NCI-H526 treated with DMSO at 0.1 percent for 48 hours (cell line): ENCODE data around the gene GPATCH3.
A peak's percentile ranks its signal among the peaks of the same experiment; 100 is the strongest.
"Not testable (repeated sequence)": the region's sequence is repeated elsewhere in the genome, so short reads cannot be mapped to it uniquely, and the experiment has no call there.

Experiments used
- DNase-seq: peaks from one replicate; lab custom pipeline; 2025; lab: John Stamatoyannopoulos, UW

Gene GPATCH3

GRCh38 chr1:26900001-26900814 is at the start of gene GPATCH3:
TSS of gene GPATCH3 (minus strand) at chr1:26900467. CDS start at chr1:26900442, 25 bp downstream.
- DNase-seq = peak; percentile 84

DNA sequence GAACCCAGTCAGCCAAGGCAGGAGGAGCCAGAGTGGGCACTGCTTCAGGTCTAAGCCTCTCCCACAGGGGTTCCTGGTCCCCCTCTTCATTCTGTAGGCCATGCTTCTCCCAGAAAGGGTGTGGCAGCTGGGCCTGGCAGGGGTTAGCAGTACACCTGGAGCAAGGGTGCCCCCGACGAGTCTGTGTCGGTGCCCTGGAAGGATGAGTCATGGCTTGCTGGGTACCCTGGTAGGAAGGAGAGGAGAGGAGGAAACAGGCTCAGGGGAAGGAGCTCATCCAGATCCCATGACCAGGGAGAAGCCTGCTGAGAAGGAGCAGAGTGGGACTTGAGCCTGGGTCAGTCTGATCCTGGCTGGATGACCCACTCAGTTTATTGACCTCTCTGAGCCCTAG is 49.7 kb upstream of the GPATCH3 start:
- no peak for DNase-seq

DNA sequence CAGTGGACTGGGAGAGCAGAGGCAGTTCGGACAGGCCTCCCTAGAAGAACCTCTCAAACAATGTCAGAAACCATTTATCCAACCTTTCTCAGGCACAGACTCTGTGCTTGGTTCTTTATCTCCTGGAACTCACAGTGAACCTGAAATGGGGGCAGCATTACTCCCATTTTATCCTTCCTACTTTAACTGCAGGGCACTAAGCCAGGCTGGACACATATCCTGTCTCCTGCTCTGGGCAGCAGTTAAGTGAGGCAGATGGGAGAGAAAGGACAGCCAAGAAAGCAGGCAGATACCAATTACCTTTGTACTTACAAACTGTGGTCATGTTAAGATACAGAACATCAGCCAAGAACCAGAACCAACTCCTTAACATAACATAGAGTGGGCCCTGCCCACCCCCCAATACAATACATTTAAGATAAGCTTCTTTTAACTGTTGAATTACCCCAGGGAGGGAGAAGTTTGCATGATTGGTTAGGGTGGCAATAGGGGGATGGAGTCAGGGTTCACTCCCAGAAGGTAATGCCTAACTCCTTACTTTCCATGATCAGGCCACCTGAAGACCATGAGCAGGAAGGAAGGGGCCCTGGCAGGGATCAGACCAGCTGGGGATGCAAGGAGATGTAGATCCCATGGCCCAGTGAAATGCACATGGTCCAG is 49.1 kb upstream of the GPATCH3 start:
- DNase-seq = no peak

DNA sequence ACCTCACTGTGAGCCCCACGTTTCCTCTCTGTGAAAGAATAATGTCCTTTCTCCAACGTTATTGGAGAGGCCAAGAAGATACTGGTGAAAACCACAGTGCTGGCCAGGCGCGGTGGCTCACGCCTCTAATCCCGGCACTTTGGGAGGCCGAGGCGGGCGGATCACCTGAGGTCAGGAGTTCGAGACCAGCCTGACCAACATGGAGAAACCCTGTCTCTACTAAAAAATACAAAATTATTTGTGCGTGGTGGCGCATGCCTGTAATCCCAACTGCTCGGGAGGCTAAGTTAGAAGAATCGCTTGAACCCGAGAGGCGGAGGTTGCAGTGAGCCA is 48.4 kb upstream of the GPATCH3 start:
- not testable (repeated sequence) for DNase-seq

- DNase-seq = no peak
These were observed 46.0 kb upstream of the GPATCH3 start for GRCh38 chr1:26946270-26946669.

- no peak for DNase-seq
These were observed 45.5 kb upstream of the GPATCH3 start for GRCh38 chr1:26945728-26946127.

DNA sequence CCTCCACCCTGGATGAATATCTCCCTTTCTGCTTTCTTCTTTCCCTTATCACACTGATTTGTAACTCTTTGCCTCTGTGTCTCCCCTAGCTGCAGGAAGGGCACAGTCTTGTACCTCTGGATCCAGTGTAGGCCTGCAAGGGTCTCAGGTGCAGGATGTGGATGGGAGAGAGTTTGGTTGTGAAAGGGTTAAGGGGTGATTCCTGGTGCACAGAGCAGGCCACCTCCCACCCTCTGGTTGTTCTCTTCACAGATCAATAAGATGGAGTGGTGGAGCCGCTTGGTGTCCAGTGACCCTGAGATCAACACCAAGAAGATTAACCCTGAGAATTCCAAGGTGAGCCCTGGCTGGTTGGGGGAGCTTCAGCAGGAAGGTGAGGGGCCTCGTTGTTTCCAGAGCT is 44.9 kb upstream of the GPATCH3 start:
- no peak for DNase-seq

DNA sequence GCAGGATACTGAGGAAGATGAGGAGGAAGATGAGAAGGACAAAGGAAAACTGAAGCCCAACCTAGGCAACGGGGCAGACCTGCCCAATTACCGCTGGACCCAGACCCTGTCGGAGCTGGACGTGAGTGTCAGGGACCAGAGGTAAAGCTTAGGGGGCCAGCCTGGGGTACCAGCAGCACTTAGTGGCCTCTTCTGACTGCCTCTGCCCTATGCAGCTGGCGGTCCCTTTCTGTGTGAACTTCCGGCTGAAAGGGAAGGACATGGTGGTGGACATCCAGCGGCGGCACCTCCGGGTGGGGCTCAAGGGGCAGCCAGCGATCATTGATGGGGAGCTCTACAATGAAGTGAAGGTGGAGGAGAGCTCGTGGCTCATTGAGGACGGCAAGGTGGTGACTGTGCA is 42.4 kb upstream of the GPATCH3 start:
- no peak for DNase-seq

- no peak for DNase-seq
These were observed 41.0 kb upstream of the GPATCH3 start for GRCh38 chr1:26941311-26941710.

DNA sequence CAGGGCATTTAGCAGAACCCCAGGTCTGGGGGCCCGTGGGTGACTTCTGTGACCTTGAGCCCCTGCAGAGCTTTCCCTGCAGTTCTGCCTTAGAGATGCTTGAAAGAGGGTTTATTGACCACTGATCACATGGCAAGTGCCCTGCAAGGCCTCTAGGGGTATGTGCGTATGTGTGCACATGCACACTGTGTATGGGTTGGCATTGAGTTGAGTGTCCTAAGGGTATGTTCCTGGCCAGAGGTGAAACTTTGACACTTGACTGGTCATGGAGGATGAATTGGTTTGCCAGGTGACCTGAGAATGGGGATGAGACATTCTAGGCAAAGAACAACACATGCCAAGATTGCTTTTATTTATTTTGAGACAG is 38.4 kb upstream of the GPATCH3 start:
- no peak for DNase-seq

DNA sequence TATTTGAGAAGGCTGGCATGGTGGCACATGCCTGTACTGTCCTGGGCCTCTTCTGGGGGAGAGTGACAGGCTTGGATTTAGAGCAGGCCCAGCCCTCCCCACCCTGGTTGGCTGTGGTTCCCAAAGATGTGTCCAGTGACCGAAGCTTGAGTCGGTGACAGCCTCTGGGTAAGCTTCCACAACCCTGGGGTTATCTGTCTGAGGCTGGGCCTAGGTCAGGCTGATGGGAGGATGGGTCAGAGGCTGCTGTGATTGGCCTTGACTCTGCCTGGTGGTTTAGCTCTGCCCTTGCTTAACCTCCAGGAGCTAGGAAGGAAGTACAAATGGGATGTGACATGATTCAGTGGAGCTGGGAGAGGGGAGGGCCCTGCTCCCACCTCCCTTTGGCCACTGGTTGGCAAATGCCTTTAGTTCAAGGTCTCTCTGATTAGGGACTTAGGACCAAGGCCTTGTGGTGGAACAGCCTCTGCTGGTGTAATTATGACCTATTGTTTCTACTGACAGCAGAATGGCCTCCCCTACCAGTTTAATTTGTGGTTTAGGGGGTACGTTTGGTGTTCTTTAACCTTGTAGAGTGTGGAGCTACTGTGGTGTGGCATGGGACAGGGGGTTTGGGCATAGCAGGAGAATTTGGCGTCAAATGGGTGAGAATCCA is 37.9 kb upstream of the GPATCH3 start:
- DNase-seq = no peak

- no peak for DNase-seq
These were observed 36.6 kb upstream of the GPATCH3 start for GRCh38 chr1:26936823-26937222.

DNA sequence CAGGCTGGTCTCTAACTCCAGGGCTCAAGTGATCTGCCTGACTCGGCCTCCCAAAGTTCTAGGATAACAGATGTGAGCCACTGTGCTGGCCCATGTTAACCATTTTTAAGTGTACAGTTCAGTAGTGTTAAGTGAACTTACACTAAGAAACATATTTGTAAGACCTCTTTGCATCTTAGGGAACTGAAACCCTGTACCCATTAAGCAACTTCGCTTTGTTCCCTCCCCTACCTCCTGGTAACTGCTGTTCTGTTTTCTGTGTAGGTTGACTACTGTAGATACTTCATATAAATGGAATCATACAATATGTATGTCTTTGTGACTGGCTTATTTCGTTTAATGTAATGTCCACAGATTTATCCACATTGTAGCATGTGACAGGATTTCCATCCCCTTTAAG is 32.3 kb upstream of the GPATCH3 start:
- DNase-seq = no peak

DNA sequence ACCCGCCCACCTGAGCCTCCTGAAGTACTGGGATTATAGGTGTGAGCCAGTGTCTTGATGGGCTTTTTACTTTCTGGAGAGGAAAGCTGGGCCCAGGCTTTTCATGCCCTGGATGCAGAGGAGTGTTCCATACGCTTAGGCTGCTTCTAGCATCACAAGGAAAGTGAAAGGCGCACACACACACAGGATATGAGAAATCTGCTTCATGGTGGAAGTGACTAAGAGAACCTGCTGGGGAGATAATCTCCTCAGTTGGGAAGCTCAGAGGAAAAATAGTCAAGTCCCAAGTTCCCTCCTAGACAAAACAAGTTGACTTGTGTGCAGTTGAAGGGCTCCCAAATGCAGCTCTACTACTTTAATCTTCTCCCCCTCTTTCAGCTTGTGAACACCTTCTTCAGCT is 23.4 kb upstream of the GPATCH3 start:
- no peak for DNase-seq

- no peak for DNase-seq
These were observed 22.6 kb upstream of the GPATCH3 start for GRCh38 chr1:26922901-26923300.

DNA sequence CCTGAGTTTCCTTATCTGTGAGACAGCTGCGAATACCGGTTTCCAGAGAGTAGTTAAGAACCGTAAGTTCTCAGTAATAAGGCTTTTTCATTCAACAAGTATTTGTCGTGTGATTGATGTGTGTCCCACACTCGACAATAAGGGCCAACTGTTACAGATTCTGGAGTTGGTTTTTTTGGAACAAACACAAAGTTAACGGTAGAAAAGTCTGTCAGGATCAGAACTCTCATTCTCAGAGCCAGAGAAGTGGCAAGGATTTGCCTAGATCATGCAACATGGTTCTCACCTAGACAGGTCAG is 22.1 kb upstream of the GPATCH3 start:
- DNase-seq = no peak

DNA sequence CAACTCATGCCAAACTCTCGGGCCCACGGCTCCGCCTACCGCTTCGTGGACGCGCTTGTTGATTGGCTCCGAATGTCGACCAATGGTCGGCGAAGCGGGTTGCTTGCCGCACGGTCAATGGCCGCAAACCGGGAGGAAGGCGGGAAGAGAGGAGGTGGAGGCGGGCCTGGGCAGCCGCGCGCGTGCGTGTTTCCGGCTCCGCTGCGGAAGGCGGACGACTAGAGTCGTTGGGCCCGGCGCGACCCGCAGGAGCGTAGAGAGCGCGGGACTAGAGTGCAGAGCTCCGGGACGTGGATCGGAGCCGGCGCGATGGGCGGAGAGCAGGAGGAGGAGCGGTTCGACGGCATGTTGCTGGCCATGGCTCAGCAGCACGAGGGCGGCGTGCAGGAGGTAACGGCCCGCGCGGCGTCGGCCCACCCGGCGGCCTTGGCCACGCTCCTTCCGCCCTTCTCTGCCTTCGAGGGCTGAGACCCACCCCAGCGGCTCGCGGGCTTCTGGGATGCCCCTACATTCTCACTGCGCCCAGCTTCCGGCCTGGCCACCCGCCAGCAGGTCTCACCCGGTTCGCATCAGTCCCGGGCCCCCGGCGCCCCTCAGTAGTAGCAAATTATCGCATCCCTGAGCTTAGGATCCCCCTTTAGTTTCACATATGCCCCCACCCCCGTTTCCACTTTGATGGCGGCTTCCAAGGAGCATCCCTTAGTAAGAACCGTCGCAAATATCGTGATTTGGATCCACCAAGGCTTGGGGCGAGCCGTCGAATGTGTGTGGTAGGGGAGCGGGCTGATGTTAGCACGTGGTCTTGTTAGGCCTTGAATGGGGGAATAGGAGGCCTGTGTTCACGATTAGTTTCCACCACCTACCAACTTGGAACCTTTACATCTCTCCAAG is 21.5 kb upstream of the GPATCH3 start, which contains the start of gene NUDC:
NUDC (plus strand) TSS at position 204 of the 891 bp plus-strand sequence; CDS start at position 310, 106 bp downstream.
- DNase-seq = peak; percentile 92

DNA sequence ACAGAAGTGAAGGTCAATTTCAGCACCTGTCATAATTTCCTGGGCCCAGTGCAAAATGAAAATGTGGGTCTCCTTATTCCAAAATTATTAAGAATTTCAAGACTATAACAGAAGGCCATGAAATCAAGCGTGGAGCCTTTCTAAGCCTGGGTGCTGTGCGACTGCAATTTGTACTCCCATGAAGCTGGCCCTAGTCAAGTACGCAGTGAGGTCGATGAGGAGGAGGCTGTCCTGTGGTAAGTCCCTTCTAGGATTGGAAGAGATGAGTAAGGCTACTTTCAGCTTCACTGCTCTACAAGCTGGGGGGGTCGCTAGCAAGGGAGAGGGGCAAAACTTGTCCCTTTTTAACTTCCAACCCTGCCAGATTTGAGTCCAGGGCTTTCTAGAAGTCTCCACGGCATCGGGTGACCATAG is 20.9 kb upstream of the GPATCH3 start:
- no peak for DNase-seq

- no peak for DNase-seq
These were observed 15.1 kb upstream of the GPATCH3 start for GRCh38 chr1:26915204-26915842.

DNA sequence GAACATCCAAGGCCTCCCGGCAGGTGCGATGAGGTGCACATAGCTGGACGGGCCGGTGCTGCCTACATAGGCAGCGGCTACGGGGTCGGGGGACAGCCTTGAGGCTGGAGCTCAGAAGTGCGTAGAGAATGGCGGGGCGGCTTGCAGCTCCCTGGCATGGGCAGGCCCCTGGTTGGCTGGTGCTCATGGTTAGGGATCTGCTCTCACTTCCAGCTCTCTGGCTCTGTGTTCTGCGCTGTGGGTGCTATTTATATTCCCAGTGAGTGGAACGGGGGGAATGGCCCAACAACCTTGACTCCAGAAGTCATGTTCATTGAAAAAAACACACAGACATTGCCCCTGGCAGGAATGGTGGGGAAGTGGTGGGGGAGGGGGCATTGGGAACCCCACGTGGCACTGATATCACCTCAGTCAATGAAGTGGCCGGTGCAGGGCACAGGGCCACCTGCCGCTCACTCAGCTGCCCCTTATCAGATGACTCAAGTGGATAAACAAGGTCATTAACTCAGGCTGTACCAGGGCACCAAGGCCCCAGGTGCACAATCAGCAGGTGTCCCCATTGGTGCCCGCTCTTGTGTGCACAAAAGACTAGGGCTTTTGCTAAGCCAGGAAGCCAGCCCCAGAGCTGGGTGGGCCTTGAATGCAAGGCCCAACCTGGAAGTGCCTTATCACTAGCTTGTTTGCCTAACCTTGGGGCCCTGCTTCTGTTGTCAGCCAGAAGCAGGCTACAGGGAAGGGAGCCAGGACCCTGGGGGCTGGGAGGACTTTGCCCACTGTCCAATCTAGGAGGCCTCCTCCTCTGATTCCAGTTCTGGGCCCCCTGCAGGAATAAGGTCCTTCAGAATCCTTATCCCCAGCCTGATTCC is 13.7 kb upstream of the GPATCH3 start, which contains the start of gene NR0B2:
NR0B2 (minus strand) TSS at position 222 of the 866 bp plus-strand sequence; CDS start at position 187, 35 bp downstream.
- no peak for DNase-seq

DNA sequence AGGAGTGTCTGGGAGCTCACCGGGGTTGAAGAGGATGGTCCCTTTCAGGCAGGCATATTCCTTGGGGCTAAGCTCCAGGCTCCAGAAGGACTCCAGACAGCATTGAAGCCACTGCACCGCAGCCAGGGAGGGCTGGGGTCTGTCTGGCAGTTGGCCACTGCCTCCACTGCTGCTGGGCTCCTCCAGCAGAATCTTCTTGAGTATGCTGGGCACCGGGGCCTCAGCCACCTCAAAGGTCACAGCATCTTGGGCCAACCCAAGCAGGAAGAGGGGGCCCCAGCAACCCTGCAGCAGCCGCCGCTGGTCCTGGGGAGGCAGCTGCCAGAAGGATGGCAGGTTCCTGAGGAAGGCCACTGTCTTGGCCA is 13.1 kb upstream of the GPATCH3 start:
- DNase-seq = no peak
